Astrocyte (in vitro differentiated cells and primary cell): Measurements from ENCODE around the gene PCCA.
"Not testable (repeated sequence)": the region's sequence is repeated elsewhere in the genome, so short reads cannot be mapped to it uniquely, and the experiment has no call there.

Experiments used
- CTCF ChIP-seq: IDR thresholded peaks from 2 replicates; pipeline ENCODE4 v1.5.1; 2011; ENCODE audit warnings: low read depth, mild to moderate bottlenecking, inconsistent platforms, low read length, moderate library complexity; ENCODE audit not compliant: insufficient read depth
- EZH2 ChIP-seq: IDR thresholded peaks from 2 replicates; pipeline ENCODE4 v1.6.1; 2012; ENCODE audit warnings: mild to moderate bottlenecking, low read length, inconsistent platforms; ENCODE audit not compliant: insufficient read depth

DNA sequence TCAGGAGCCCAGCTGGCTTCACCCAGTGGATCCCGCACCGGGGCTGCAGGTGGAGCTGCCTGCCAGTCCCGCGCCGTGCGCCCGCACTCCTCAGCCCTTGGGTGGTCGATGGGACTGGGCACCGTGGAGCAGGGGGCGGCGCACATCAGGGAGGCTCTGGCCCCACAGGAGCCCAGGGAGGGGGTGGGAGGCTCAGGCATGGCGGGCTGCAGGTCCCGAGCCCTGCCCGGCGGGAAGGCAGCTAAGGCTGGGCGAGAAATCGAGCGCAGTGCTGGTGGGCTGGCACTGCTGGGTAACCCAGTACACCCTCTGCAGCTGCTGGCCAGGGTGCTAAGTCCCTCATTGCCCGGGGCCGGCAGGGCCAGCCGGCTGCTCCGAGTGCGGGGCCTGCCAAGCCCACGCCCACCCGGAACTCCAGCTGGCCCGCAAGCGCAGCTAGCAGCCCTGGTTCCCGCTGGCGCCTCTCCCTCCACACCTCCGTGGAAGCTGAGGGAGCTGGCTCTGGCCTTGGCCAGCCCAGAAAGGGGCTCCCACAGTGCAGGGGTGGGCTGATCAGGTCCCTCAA, 135.2 kb downstream of the PCCA start:
- TF ChIP-seq EZH2, CTCF: not testable (repeated sequence)
